Parathyroid adenoma (tissue), 2 donors: Measurements from ENCODE around the gene HBEGF.

Experiments
- H2AFZ ChIP-seq: fragments of 300-600 bp; sonication (generic); one replicate; pipeline ENCODE4 v1.7.0; 2017; ENCODE audit warnings: antibody characterized with exemption, mild to moderate bottlenecking
- H3K27ac ChIP-seq: fragments of 300-600 bp; sonication (generic); one replicate; pipeline ENCODE4 v1.7.0; 2017
- H3K27me3 ChIP-seq: fragments of 300-600 bp; sonication (generic); one replicate; pipeline ENCODE4 v1.7.0; 2017; ENCODE audit warnings: low read length; ENCODE audit not compliant: control insufficient read depth, insufficient read depth
- H3K36me3 ChIP-seq: fragments of 300-600 bp; sonication (generic); one replicate; pipeline ENCODE4 v1.7.0; 2017; ENCODE audit warnings: low read length; ENCODE audit not compliant: control insufficient read depth, insufficient read depth
- H3K4me1 ChIP-seq: fragments of 300-600 bp; sonication (generic); one replicate; pipeline ENCODE4 v1.7.0; 2017; ENCODE audit warnings: control low read depth
- H3K4me2 ChIP-seq: fragments of 300-600 bp; sonication (generic); one replicate; pipeline ENCODE4 v1.7.0; 2017; ENCODE audit warnings: low read length
- H3K4me3 ChIP-seq: fragments of 300-600 bp; sonication (generic); one replicate; pipeline ENCODE4 v1.7.0; 2017; ENCODE audit warnings: low read depth, low read length
- H3K79me2 ChIP-seq: fragments of 300-600 bp; sonication (generic); one replicate; pipeline ENCODE4 v1.7.0; 2017; ENCODE audit warnings: control low read depth
- H3K9ac ChIP-seq: fragments of 300-600 bp; sonication (generic); one replicate; pipeline ENCODE4 v1.7.0; 2017; ENCODE audit warnings: mild to moderate bottlenecking
- H3K9me3 ChIP-seq: fragments of 300-600 bp; sonication (generic); one replicate; pipeline ENCODE4 v1.7.0; 2017; ENCODE audit warnings: low read length; ENCODE audit not compliant: control insufficient read depth
- TF ChIP-seq, protein P1 (sequence below): fragments of 300-600 bp; sonication (generic); IDR thresholded peaks from one replicate; pipeline ENCODE4 v1.7.0; 2017; ENCODE audit warnings: antibody characterized with exemption, mild to moderate bottlenecking
- donor health status: primary hyperparathyroidism.

HBEGF gene

DNA sequence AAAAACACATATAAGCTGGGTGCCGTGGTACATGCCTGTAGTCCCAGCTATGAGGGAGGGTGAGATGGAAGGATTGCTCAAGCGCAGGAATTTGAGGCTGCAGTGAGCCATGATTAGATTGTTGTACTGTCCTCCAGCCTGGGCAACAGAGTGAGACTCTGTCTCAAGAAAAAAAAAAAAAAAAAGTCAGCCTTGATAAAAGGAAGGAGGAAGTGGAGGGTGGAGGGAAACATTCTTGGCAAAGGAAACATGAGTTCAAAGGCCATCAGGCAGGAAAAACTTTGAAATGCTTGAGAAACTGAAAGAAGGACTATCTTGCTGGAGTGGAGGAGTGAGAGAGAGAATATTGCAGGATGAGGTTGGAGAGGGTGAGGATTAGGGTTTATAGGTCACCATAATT, 36.9 kb upstream of the HBEGF start:
- H3K4me2 ChIP-seq: no peak overlapping the region
- no peak overlapping the region for H3K27ac ChIP-seq
- no peaks in the 10 kb centered on the region for H3K79me2 ChIP-seq
- no peak overlapping the region for H3K4me3 ChIP-seq
- H3K9me3 ChIP-seq: no peaks in the 10 kb centered on the region
- no peaks in the 10 kb centered on the region for H3K36me3 ChIP-seq
- TF ChIP-seq, protein P1, sequence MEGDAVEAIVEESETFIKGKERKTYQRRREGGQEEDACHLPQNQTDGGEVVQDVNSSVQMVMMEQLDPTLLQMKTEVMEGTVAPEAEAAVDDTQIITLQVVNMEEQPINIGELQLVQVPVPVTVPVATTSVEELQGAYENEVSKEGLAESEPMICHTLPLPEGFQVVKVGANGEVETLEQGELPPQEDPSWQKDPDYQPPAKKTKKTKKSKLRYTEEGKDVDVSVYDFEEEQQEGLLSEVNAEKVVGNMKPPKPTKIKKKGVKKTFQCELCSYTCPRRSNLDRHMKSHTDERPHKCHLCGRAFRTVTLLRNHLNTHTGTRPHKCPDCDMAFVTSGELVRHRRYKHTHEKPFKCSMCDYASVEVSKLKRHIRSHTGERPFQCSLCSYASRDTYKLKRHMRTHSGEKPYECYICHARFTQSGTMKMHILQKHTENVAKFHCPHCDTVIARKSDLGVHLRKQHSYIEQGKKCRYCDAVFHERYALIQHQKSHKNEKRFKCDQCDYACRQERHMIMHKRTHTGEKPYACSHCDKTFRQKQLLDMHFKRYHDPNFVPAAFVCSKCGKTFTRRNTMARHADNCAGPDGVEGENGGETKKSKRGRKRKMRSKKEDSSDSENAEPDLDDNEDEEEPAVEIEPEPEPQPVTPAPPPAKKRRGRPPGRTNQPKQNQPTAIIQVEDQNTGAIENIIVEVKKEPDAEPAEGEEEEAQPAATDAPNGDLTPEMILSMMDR: no peak
- H2AFZ ChIP-seq: no peak overlapping the region
- no peaks in the 10 kb centered on the region for H3K4me1 ChIP-seq
- H3K27me3 ChIP-seq: no peaks in the 10 kb centered on the region
- no peak overlapping the region for H3K9ac ChIP-seq

DNA sequence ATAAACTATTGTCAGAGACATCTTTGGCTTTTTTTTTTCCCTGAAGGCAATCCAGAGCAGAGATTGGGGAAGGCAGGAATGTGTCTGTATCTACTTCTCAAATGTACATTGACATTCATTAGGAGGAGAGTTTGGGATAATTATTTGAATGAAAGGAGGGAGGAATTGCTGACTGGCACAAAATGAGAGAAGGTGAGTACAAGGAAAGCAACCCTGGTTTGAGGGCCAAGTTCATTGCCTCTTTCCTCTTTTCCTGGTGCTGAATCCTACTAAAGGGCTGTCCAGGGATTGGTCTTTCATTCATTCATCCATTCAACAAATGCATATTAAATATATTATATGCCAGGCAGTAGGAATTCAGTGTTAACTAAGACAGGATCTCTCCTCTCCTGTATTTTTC, 36.5 kb upstream of the HBEGF start:
- TF ChIP-seq, protein P1: no peak
- Histone ChIP-seq H3K4me3 (no peak overlapping the region), H3K27ac (no peak overlapping the region), H3K36me3 (no peaks in the 10 kb centered on the region), H2AFZ (no peak overlapping the region), H3K27me3 (no peaks in the 10 kb centered on the region), H3K4me2 (no peak overlapping the region), H3K9ac (no peak overlapping the region), H3K9me3 (no peaks in the 10 kb centered on the region), H3K79me2 (no peaks in the 10 kb centered on the region), H3K4me1 (no peaks in the 10 kb centered on the region)

DNA sequence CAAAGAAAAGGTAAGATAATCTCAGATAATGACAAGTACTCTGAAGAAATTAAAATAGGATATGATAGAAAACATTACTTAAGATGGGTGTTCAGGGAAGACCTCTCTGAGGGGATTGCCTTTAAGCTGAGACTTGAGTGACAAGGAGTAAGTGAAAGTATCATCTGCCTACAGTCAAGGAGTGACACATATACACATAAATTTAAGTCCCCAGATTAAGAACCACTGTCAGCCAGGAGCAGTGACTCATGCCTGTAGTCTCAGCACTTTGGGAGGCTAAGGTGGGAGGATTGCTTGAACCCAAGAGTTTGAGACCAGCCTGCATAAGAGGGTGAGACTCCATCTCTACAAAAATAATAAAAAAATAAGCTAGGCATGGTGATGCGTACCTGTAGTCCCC, 35.6 kb upstream of the HBEGF start:
- H3K36me3 ChIP-seq: no peaks in the 10 kb centered on the region
- H3K79me2 ChIP-seq: no peaks in the 10 kb centered on the region
- H2AFZ ChIP-seq: no peak overlapping the region
- H3K4me1 ChIP-seq: no peaks in the 10 kb centered on the region
- no peak overlapping the region for H3K4me2 ChIP-seq
- H3K4me3 ChIP-seq: no peak overlapping the region
- no peak overlapping the region for H3K27ac ChIP-seq
- no peak overlapping the region for H3K9ac ChIP-seq
- no peaks in the 10 kb centered on the region for H3K27me3 ChIP-seq
- H3K9me3 ChIP-seq: no peaks in the 10 kb centered on the region
- TF ChIP-seq, protein P1: no peak

DNA sequence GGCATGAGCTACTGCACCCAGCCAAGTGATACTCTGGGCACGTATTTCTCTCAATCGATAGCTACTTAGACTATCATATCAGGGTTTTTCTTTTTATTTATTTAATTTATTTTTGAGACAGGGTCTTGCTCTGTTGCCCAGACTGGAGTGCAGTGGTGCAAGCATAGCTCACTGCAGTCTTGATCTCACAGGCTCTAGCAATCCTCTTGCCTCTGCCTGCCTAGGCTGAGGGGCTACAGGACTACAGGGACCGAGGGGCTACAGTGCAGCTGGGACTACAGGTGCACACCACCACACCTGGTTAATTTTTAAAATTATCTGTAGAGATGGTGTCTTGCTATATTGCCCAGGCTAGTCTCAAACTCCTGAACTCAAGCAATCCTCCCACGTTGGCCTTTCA, 34.9 kb upstream of the HBEGF start:
- Histone ChIP-seq H3K9ac (no peak overlapping the region), H3K27ac (no peak overlapping the region), H3K9me3 (no peaks in the 10 kb centered on the region), H3K4me1 (no peaks in the 10 kb centered on the region), H3K4me2 (no peak overlapping the region), H3K79me2 (no peaks in the 10 kb centered on the region), H3K36me3 (no peaks in the 10 kb centered on the region), H3K4me3 (no peak overlapping the region), H3K27me3 (no peaks in the 10 kb centered on the region), H2AFZ (no peak overlapping the region)
- TF ChIP-seq, protein P1: no peak

DNA sequence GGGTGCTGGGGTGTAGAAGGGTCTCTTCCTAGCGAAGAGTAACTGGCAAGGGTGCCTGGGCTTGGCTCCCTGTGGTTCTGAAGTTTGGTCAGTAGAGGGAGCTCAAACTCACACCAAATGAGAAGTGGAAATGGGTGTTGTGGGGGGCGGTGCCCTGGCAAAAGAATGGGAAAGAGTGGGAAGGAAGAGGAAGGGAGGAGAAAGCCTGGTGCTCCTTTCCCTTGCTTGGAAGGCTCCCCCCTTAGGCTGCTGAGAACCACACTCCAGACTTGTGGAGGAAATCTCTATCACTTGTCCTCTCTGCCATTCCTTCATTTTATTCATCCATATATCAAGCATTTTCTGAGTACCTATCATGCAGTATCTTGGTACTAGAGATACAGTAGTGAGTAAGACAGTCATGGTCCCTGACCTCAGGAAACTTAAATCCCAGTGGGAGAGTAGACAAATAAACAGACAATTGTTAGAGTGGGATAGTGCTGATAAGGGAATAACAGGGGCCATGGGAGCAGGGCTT, 26.6 kb upstream of the HBEGF start:
- no peaks in the 10 kb centered on the region for H3K9me3 ChIP-seq
- H3K27me3 ChIP-seq: no peaks in the 10 kb centered on the region
- H3K4me1 ChIP-seq: peaks cover 12% of the 10 kb centered on the region
- peak overlapping the region; percentile 65 for H2AFZ ChIP-seq
- TF ChIP-seq, protein P1: peak; percentile 86
- H3K79me2 ChIP-seq: no peaks in the 10 kb centered on the region
- no peak overlapping the region for H3K9ac ChIP-seq
- no peak overlapping the region for H3K4me2 ChIP-seq
- peak overlapping the region; percentile 30 for H3K27ac ChIP-seq
- H3K4me3 ChIP-seq: no peak overlapping the region
- no peaks in the 10 kb centered on the region for H3K36me3 ChIP-seq
